22Rv1 (cell line): Measurements from ENCODE around the gene RDH12.

Experiments
- H3K27ac ChIP-seq: fragments of 450-650 bp; 2 replicates; pipeline ENCODE4 v1.5.1; 2017
- ZFX ChIP-seq: fragments of 450-650 bp; IDR thresholded peaks from 2 replicates; pipeline ENCODE4 v1.6.1; 2017; ENCODE audit warnings: antibody characterized with exemption, borderline replicate concordance
- TF ChIP-seq, protein P1 (sequence below): fragments of 450-650 bp; IDR thresholded peaks from 2 replicates; pipeline ENCODE4 v1.5.1; 2017; ENCODE audit warnings: mild to moderate bottlenecking

RDH12 gene

DNA sequence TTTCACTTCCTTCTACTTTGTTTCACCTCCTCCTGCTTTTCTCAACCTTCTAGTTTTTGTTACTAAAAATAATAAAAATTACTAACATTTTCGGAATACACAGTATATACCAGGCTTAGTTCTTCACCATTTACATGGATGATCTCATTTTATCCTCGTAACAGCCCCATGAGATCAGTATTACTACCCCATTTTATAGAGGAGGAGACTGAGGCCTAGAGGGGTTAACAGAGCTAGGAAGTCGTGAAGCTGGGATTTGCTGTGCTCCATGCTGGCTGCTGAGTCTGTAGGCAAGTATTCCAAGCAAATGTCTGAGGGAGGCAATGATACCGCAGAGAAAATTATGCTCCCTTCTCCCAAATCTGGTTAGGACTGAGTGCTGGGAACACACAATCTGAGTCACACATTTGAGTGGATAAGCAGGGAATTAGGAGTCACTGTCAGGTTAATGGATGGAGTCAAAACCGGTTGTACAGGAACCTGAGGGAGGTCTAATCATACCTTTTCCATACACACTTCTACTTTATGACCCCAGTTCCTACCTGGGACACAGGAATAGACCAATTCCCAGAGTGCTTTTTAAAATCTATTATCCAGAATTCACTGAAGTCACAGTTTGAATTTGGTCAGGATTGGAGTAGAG lies 63.6 kb downstream of the RDH12 start:
- TF ChIP-seq ZFX, result no peak
- TF ChIP-seq, protein P1, sequence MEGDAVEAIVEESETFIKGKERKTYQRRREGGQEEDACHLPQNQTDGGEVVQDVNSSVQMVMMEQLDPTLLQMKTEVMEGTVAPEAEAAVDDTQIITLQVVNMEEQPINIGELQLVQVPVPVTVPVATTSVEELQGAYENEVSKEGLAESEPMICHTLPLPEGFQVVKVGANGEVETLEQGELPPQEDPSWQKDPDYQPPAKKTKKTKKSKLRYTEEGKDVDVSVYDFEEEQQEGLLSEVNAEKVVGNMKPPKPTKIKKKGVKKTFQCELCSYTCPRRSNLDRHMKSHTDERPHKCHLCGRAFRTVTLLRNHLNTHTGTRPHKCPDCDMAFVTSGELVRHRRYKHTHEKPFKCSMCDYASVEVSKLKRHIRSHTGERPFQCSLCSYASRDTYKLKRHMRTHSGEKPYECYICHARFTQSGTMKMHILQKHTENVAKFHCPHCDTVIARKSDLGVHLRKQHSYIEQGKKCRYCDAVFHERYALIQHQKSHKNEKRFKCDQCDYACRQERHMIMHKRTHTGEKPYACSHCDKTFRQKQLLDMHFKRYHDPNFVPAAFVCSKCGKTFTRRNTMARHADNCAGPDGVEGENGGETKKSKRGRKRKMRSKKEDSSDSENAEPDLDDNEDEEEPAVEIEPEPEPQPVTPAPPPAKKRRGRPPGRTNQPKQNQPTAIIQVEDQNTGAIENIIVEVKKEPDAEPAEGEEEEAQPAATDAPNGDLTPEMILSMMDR, result no peak
- H3K27ac ChIP-seq, result peak overlapping the region; percentile 14; the same call in 1 of the 2 replicates

DNA sequence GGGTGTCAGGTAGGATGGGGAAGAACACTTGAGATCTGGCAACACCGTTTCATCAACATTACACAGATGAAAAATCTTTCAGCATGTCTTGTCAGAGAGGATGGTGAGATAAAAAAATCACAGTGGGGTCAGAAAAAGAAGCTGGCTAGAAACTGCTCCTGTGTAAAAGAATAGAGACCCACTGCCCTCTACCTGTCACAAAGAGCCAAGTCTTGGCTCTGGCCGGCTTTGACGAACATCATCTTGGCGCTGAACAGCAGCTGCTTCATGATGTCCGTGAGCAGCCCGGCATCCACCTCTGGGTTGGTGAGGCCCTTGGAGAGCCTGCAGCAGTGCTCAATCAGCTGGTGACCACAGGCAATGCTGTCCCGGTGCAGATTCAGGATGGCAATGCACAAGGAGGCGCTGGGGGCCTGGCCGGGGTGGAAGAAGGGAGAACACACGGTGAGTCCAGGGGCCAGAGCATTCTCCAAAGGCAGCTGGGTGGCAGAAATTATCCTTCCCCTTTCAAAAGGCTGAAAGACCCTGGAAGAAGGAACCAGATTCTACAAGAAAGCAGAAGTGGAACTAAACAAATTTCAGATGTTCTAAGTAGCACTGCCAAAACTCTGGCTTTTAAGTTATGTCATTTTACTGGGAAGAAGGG lies 64.5 kb downstream of the RDH12 start:
- H3K27ac ChIP-seq, result peak overlapping the region; percentile 14; the same call in 1 of the 2 replicates
- no peak for TF ChIP-seq ZFX
- TF ChIP-seq, protein P1, result 0 out of 2 replicates have a peak, but pooled peaks have one; percentile 6

DNA sequence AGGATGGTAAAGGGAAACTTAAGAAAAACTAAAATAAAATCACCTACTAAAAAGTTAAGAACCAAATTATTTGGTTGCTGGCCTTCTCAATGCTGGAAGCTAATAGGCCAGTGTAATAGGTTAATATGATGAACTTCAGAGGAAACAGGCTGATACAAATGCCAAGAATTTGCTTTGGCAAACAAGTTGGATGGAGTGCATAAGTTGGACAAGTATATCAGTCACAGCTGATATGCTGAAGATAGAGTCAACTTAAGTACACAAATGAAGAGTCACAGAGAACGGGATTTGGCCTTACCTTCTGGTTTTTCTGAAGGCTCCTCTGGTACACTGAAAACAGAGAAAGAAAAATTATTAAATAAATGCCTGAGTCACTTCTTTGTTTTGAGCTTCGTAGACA lies 66.5 kb downstream of the RDH12 start:
- TF ChIP-seq ZFX, result no peak
- TF ChIP-seq, protein P1, result no peak
- H3K27ac ChIP-seq, result no peak overlapping the region

DNA sequence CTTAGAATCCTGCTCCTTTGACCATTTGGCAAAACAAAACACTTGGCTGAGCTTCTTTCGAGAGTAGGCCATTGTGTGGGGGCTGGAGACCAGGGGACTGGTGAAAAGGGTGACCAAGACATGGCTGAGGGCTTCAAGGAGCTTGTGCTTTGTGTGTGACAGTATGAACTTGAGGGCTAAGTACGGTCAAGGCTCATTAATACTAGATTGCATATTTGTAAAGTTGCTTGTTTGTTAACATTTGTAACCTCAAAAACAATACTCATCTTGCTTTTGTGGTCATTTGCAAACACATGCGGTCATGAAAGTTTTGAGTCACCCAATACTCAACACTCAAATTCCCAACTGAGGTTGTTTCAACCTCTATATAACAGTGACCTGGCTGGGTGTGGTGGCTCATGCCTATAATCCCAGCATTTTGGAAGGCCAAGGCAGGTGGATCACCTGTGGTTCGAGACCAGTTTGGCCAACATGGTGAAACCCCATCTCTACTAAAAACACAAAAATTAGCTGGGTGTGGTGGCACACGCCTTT lies 72.2 kb downstream of the RDH12 start:
- TF ChIP-seq, protein P1, result no peak
- no peak for TF ChIP-seq ZFX
- no peak overlapping the region for H3K27ac ChIP-seq

DNA sequence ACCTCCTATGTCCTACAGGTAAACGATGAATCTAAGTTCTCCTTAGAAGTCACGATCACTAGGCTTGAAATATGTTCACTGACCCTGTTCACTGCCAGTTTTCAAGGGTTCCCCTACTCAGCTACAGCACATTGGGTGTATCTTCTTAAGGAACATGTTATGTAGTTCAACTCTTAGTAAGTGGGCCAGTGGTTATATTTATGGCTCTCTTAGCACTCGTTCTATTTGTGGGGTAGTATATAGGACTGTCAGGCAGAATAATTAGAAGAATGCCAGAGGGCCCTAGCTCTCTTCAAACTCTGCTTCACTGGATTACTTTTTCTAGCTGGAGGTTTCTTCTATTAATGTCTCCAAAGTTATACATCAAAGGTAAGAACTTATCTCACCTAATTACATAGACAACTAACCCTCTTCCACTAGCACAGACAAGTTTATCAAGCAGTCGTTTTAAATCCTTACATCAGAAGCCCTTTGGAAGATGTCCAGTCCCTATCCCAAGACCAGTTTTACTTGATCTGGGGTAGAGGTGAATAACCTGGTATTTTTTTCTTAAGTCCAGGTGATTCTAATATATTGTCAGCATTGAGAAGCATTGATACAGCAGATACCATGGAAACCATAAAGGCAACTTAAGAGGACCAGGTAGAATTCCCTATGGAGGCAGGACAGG lies 75.1 kb downstream of the RDH12 start:
- no peak overlapping the region for H3K27ac ChIP-seq
- TF ChIP-seq ZFX, result no peak
- TF ChIP-seq, protein P1, result no peak

DNA sequence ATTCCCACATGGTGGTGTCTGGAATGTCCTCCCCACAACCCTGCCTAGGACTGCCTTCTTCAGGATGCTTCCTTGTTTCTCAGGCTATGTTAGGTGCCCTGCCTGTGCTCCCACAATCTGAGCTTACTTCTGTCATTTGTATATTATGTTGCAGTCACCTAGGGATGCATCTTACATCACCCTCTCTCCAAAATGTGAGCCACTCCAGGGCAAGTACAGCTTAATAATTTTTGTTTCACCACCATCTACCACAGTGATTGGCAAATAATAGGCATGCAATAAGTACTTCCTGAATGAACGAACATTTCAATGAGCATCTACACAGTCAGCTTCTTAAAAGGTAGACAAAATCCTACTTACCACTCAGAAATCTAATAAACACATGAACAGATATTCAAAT lies 77.1 kb downstream of the RDH12 start:
- H3K27ac ChIP-seq, result no peak overlapping the region
- TF ChIP-seq, protein P1, result no peak
- TF ChIP-seq ZFX, result no peak

DNA sequence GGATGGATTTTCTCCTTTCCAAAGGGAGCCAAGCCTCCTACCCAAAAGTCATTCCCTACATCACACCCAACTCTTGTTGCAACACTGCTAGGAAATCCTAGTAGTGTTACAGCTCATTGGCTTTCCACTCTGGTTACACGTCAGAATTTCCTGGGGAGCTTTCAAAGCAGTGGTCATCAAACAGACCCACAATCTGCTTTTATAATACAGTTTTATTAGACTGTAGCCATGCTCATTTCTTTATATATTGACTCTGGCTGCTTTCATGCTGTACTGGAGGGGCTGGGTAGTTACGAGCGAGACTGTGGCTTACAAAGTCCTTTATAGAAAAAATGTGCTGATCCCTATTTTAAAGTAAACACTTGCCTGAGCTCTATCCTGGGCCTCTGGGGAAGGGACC lies 80.4 kb downstream of the RDH12 start:
- no peak for TF ChIP-seq ZFX
- TF ChIP-seq, protein P1, result no peak
- H3K27ac ChIP-seq, result no peak overlapping the region
